HepG2 (cell line): Measurements from ENCODE around the gene PRXL2B. TPM values are rescaled to one million over a fixed set of nuclear protein-coding genes. Genes with fewer than 3 reads are reported as not detected.

Experiments
- ARNT ChIP-seq: fragments of 450-650 bp; IDR thresholded peaks from 2 replicates; pipeline ENCODE4 v1.6.1; 2017
- BORCS8-MEF2B ChIP-seq: sonication (generic); formaldehyde crosslinking; IDR thresholded peaks from 2 replicates; pipeline ENCODE4 v1.8.0; 2022; ENCODE audit warnings: mild to moderate bottlenecking, missing genetic modification reagents
- HOXA3 ChIP-seq: sonication (generic); formaldehyde crosslinking; IDR thresholded peaks from 2 replicates; pipeline ENCODE4 v1.5.0; 2020; ENCODE audit warnings: missing genetic modification reagents
- MIER3 ChIP-seq: IDR thresholded peaks from 2 replicates; pipeline ENCODE4 v1.6.1; 2016; ENCODE audit warnings: missing compliant biosample characterization, borderline replicate concordance
- NFYB ChIP-seq: sonication (generic); formaldehyde crosslinking; IDR thresholded peaks from 2 replicates; pipeline ENCODE4 v1.4.0; 2020; ENCODE audit warnings: missing genetic modification reagents
- PCBP2 ChIP-seq: fragments of 200-400 bp; formaldehyde crosslinking; optimal IDR thresholded peaks from 2 replicates; pipeline ENCODE3; 2018; ENCODE audit warnings: low read length, low read depth; ENCODE audit not compliant: poor library complexity, severe bottlenecking
- TAF1 ChIP-seq: sonication (generic); formaldehyde crosslinking; IDR thresholded peaks from 2 replicates; pipeline ENCODE4 v1.4.0; 2020; ENCODE audit warnings: missing genetic modification reagents
- ZC3H13 ChIP-seq: sonication (generic); formaldehyde crosslinking; IDR thresholded peaks from 2 replicates; pipeline ENCODE4 v1.8.1; 2023; ENCODE audit warnings: mild to moderate bottlenecking, missing genetic modification reagents, moderate library complexity
- ZFAT ChIP-seq: sonication (generic); formaldehyde crosslinking; conservative IDR thresholded peaks from 2 replicates; pipeline ENCODE4 v1.8.1; 2023; ENCODE audit warnings: missing genetic modification reagents, inconsistent platforms
- ZNF317 ChIP-seq: sonication (generic); formaldehyde crosslinking; IDR thresholded peaks from 2 replicates; pipeline ENCODE4 v1.5.0; 2020; ENCODE audit warnings: mild to moderate bottlenecking, missing genetic modification reagents
- ZNF382 ChIP-seq: sonication (generic); formaldehyde crosslinking; IDR thresholded peaks from 2 replicates; pipeline ENCODE4 v1.5.0; 2020; ENCODE audit warnings: missing genetic modification reagents, mild to moderate bottlenecking, borderline replicate concordance
- ZNF879 ChIP-seq: sonication (generic); formaldehyde crosslinking; IDR thresholded peaks from 2 replicates; pipeline ENCODE4 v1.8.1; 2023; ENCODE audit warnings: missing genetic modification reagents
- ZSCAN29 ChIP-seq: sonication (generic); formaldehyde crosslinking; conservative IDR thresholded peaks from 2 replicates; pipeline ENCODE4 v1.4.0; 2020; ENCODE audit warnings: mild to moderate bottlenecking, missing genetic modification reagents
- polyA plus RNA-seq, 8 experiments: library from polyadenylated mRNA; depleted of rRNA in 3 of 8; stranded (reverse) in 7 of 8; unstranded in 1 of 8; fragments of >200 nt; fragmentation: Illumina TruSeq in 4 of 8; extraction: Trizol in 4 of 8; gene quantifications; 2 replicates each; pipeline versions ENCODE4 v1.2.1 to v1.2.3, GENCODE V29; 2011 to 2016; ENCODE audit warnings: low read depth in 4 of 8, missing spikeins in 1 of 8, mixed read lengths in 1 of 8; ENCODE audit not compliant: insufficient read depth in 1 of 8
- total RNA-seq, 5 experiments: library from RNA; depleted of rRNA; stranded (reverse); fragments of >200 nt; fragmentation: Illumina TruSeq; extraction: Trizol; gene quantifications; 2 replicates each; pipeline ENCODE4 v1.2.3, GENCODE V29; 2016; ENCODE audit warnings: low read depth in 1 of 5
- TF ChIP-seq, protein P1 (sequence below): sonication (generic); formaldehyde crosslinking; IDR thresholded peaks from 2 replicates; pipeline ENCODE4 v1.4.0; 2020; ENCODE audit warnings: mild to moderate bottlenecking, missing genetic modification reagents
- TF ChIP-seq, protein P2 (sequence below): sonication (generic); formaldehyde crosslinking; IDR thresholded peaks from 2 replicates; pipeline ENCODE4 v1.8.1; 2023; ENCODE audit warnings: missing genetic modification reagents, mild to moderate bottlenecking, borderline replicate concordance
- TF ChIP-seq, protein P3 (sequence below): sonication (generic); formaldehyde crosslinking; IDR thresholded peaks from 2 replicates; pipeline ENCODE4 v1.8.1; 2023; ENCODE audit warnings: missing genetic modification reagents, inconsistent platforms, borderline replicate concordance
- TF ChIP-seq, protein P4 (sequence below): sonication (generic); formaldehyde crosslinking; IDR thresholded peaks from 2 replicates; pipeline ENCODE4 v1.5.0; 2020; ENCODE audit warnings: mild to moderate bottlenecking, missing genetic modification reagents

PRXL2B gene
- total and polyA plus RNA-seq, 2 of the 13 experiments (the other 11 are each of a cell fraction or from before 2014, with no cell fraction given): 16.8 to 22.1 TPM

DNA sequence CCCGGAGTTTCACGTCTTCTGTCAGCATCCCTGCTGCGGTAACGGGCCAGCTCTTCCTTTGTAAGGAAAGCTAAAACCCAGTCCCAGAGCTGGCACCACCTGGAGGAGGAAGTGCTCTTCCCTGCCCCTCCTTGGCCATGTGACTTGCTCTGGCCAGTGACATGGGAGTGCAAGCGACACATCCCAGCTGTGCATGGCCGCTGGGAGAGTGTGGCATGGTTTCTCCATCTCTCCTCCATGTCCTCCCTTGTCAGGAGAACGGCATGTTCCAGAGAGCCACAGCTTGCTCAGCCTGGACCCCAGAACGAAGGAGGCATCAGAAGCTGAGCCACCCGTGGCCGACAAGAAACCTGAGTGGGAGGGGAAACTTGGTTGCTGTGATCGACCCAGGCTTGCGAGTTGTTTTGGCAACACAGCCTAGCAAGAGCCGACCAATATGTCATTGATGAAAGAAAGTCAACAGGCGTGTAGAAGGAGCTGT, 2.7 kb upstream of the PRXL2B start (continued):
- TF ChIP-seq, protein P1, sequence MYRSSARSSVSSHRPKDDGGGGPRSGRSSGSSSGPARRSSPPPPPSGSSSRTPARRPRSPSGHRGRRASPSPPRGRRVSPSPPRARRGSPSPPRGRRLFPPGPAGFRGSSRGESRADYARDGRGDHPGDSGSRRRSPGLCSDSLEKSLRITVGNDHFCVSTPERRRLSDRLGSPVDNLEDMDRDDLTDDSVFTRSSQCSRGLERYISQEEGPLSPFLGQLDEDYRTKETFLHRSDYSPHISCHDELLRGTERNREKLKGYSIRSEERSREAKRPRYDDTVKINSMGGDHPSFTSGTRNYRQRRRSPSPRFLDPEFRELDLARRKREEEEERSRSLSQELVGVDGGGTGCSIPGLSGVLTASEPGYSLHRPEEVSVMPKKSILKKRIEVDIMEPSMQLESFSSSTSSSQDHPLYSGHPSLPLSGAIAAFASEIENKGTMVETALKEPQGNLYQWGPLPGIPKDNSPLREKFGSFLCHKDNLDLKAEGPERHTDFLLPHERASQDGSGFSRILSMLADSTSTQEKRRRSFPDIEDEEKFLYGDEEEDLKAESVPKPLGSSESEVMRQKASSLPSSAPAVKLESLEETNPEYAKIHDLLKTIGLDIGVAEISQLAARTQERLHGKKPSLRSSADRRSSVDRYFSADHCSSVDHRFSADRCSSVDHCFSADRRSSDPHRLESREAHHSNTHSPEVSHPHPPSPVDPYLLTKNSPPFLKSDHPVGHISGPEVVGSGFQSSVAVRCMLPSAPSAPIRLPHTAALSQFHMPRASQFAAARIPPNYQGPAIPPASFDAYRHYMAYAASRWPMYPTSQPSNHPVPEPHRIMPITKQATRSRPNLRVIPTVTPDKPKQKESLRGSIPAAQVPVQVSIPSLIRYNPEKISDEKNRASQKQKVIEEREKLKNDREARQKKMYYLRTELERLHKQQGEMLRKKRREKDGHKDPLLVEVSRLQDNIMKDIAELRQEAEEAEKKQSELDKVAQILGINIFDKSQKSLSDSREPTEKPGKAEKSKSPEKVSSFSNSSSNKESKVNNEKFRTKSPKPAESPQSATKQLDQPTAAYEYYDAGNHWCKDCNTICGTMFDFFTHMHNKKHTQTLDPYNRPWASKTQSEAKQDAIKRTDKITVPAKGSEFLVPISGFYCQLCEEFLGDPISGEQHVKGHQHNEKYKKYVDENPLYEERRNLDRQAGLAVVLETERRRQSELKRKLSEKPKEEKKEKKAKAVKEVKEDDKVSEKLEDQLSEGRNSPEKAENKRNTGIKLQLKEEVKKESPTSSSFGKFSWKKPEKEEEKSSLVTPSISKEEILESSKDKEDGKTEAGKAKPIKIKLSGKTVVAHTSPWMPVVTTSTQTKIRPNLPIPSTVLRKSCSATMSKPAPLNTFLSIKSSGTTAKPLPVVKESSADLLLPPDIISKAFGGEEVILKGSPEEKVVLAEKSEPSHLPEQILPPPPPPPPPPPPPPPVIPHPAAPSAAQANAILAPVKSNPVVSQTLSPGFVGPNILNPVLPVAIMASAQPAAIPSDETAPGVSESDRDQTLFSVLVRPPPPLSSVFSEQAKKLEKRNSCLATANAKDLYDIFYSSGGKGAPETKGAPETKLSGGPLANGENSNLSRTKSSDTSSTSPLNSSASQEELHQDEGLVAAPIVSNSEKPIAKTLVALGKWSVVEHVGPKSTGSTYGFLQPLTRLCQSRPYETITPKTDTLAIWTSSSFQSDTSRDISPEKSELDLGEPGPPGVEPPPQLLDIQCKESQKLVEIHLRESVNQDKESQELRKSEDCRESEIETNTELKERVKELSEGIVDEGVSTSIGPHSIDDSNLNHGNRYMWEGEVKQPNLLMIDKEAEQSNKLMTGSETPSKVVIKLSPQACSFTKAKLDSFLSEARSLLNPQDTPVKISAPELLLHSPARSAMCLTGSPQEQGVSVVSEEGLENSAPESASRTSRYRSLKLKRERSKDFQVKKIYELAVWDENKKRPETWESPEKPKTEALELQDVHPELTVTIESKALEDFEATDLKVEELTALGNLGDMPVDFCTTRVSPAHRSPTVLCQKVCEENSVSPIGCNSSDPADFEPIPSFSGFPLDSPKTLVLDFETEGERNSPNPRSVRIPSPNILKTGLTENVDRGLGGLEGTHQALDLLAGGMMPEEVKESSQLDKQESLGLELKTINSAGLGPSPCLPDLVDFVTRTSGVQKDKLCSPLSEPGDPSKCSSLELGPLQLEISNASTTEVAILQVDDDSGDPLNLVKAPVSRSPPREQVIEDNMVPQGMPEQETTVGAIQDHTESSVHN (CRISPR knock-in tag): no peak
- TF ChIP-seq BORCS8-MEF2B (CRISPR knock-in tag) (no peak), MIER3 (no peak), PCBP2 (no peak), ZSCAN29 (no peak), ZNF879 (CRISPR knock-in tag) (no peak), ZNF317 (CRISPR knock-in tag) (no peak), HOXA3 (CRISPR knock-in tag) (no peak), ZNF382 (CRISPR knock-in tag) (no peak), NFYB (CRISPR knock-in tag) (peak; percentile 71), ARNT (no peak), TAF1 (peak; percentile 36; the same call in 1 of the 2 replicates), ZFAT (CRISPR knock-in tag) (no peak), ZC3H13 (CRISPR knock-in tag) (no peak)
- TF ChIP-seq, protein P2, sequence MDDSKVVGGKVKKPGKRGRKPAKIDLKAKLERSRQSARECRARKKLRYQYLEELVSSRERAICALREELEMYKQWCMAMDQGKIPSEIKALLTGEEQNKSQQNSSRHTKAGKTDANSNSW: no peak
- TF ChIP-seq, protein P3, sequence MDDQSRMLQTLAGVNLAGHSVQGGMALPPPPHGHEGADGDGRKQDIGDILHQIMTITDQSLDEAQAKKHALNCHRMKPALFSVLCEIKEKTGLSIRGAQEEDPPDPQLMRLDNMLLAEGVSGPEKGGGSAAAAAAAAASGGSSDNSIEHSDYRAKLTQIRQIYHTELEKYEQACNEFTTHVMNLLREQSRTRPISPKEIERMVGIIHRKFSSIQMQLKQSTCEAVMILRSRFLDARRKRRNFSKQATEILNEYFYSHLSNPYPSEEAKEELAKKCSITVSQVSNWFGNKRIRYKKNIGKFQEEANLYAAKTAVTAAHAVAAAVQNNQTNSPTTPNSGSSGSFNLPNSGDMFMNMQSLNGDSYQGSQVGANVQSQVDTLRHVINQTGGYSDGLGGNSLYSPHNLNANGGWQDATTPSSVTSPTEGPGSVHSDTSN: no peak
- TF ChIP-seq, protein P4, sequence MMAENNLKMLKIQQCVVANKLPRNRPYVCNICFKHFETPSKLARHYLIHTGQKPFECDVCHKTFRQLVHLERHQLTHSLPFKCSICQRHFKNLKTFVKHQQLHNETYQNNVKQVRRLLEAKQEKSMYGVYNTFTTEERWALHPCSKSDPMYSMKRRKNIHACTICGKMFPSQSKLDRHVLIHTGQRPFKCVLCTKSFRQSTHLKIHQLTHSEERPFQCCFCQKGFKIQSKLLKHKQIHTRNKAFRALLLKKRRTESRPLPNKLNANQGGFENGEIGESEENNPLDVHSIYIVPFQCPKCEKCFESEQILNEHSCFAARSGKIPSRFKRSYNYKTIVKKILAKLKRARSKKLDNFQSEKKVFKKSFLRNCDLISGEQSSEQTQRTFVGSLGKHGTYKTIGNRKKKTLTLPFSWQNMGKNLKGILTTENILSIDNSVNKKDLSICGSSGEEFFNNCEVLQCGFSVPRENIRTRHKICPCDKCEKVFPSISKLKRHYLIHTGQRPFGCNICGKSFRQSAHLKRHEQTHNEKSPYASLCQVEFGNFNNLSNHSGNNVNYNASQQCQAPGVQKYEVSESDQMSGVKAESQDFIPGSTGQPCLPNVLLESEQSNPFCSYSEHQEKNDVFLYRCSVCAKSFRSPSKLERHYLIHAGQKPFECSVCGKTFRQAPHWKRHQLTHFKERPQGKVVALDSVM (CRISPR knock-in tag): no peak
